Nephron (organoid): ENCODE measurements around the gene OR5B2.

Experiments
- H3K27ac Mint-ChIP-seq, 3 experiments: 2 replicates each; pipeline ENCODE4 v1.8.0; 2020; ENCODE audit warnings: mixed read lengths in 3 of 3, mild to moderate bottlenecking in 2 of 3, moderate library complexity in 1 of 3
- H3K27me3 Mint-ChIP-seq: 2 replicates; pipeline ENCODE4 v1.8.0; 2021; ENCODE audit warnings: low read depth, mild to moderate bottlenecking, moderate library complexity, mixed read lengths
- H3K36me3 Mint-ChIP-seq: 2 replicates; pipeline ENCODE4 v1.8.0; 2020; ENCODE audit warnings: low read depth, mixed read lengths
- H3K4me1 Mint-ChIP-seq: 2 replicates; pipeline ENCODE4 v1.8.0; 2020; ENCODE audit warnings: mixed read lengths
- H3K4me3 Mint-ChIP-seq, 3 experiments: 2 replicates each; pipeline ENCODE4 v1.8.0; 2020; ENCODE audit warnings: mild to moderate bottlenecking in 3 of 3, mixed read lengths in 3 of 3, moderate library complexity in 2 of 3
- H3K9me3 Mint-ChIP-seq: 2 replicates; pipeline ENCODE4 v1.8.0; 2020; ENCODE audit warnings: mixed read lengths
- CTCF ChIP-seq, 3 experiments: fragments of 200-600 bp; sonication (generic); IDR thresholded peaks; one replicate each; pipeline ENCODE4 v1.5.0; 2021; ENCODE audit warnings: antibody characterized with exemption in 3 of 3; ENCODE audit not compliant: unreplicated experiment in 3 of 3

OR5B2 gene

GRCh38 chr11:58390551-58391063 lies 37.3 kb downstream of the OR5B2 start:
- no peak overlapping the region for H3K4me3 Mint-ChIP-seq
- TF ChIP-seq CTCF (IDR thresholded peaks at IDR 0.05; ENCODE audit: unreplicated experiment in 3 of 3): no peak
- H3K27ac Mint-ChIP-seq: no peak overlapping the region
- H3K27me3 Mint-ChIP-seq: no peaks in the 10 kb centered on the region
- H3K9me3 Mint-ChIP-seq: peaks cover 6% of the 10 kb centered on the region
- no peaks in the 10 kb centered on the region for H3K4me1 Mint-ChIP-seq
- no peaks in the 10 kb centered on the region for H3K36me3 Mint-ChIP-seq
